GM23338 (cell line): ENCODE measurements around the gene AFAP1.

ENCODE experiments used
- CREB1 ChIP-seq: fragments of 250-450 bp; sonication (Bioruptor Pico); IDR thresholded peaks from 2 replicates; pipeline ENCODE4 v1.5.0; 2020; ENCODE audit warnings: low read depth, mild to moderate bottlenecking, moderate library complexity
- CTCF ChIP-seq, 2 experiments: fragments of 200-600 bp in 1 of 2; sonication (generic) in 1 of 2; conservative IDR thresholded peaks; 2 replicates each; pipeline versions ENCODE4 v1.5.1 to v1.6.1; 2016 to 2017; ENCODE audit warnings: antibody characterized with exemption in 2 of 2, low read depth in 2 of 2, mild to moderate bottlenecking in 2 of 2, moderate library complexity in 1 of 2
- EZH2 ChIP-seq: fragments of 200-600 bp; sonication (generic); IDR thresholded peaks from one replicate; pipeline ENCODE4 v1.8.0; 2017; ENCODE audit warnings: antibody characterized with exemption, mild to moderate bottlenecking, low read depth; ENCODE audit not compliant: unreplicated experiment
- EZH2phosphoT487 ChIP-seq: fragments of 200-600 bp; sonication (generic); IDR thresholded peaks from one replicate; pipeline ENCODE4 v1.8.1; 2018; ENCODE audit warnings: antibody characterized with exemption; ENCODE audit not compliant: unreplicated experiment
- POLR2AphosphoS5 ChIP-seq: IDR thresholded peaks from 2 replicates; pipeline ENCODE4 v1.6.1; 2016; ENCODE audit warnings: antibody characterized with exemption, low read depth
- REST ChIP-seq: IDR thresholded peaks from one replicate; pipeline ENCODE4 v1.6.1; 2018; ENCODE audit warnings: antibody characterized with exemption; ENCODE audit not compliant: unreplicated experiment

- TF ChIP-seq CTCF (conservative IDR thresholded peaks at IDR 0.05; ENCODE audit: low read depth in 2 of 2) (no peak), POLR2AphosphoS5 (no peak), EZH2 (no peak), CREB1 (CRISPR knock-in tag) (no peak), EZH2phosphoT487 (no peak), REST (no peak)
Measured at GRCh38 chr4:7715271-7716009, 224.2 kb downstream of the AFAP1 start.
